Activated naive CD4-positive, alpha-beta T cell treated with anti-CD3 and anti-CD28 coated beads, Interleukin-2, amount 10 ng/mL, durations not matched to agents 5 hours and 36 hours (primary cell): ENCODE measurements around the gene MDH2. TPM values are rescaled to one million over a fixed set of nuclear protein-coding genes. Genes with fewer than 3 reads are reported as not detected.

Experiments
- total RNA-seq, 2 experiments: library from RNA; stranded (reverse); gene quantifications; one replicate each; pipeline ENCODE4 v1.2.3, GENCODE V29; 2021

Gene MDH2, protein sequence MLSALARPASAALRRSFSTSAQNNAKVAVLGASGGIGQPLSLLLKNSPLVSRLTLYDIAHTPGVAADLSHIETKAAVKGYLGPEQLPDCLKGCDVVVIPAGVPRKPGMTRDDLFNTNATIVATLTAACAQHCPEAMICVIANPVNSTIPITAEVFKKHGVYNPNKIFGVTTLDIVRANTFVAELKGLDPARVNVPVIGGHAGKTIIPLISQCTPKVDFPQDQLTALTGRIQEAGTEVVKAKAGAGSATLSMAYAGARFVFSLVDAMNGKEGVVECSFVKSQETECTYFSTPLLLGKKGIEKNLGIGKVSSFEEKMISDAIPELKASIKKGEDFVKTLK
- 100 to 1,000 TPM; 135 to 137 TPM for total RNA-seq

DNA sequence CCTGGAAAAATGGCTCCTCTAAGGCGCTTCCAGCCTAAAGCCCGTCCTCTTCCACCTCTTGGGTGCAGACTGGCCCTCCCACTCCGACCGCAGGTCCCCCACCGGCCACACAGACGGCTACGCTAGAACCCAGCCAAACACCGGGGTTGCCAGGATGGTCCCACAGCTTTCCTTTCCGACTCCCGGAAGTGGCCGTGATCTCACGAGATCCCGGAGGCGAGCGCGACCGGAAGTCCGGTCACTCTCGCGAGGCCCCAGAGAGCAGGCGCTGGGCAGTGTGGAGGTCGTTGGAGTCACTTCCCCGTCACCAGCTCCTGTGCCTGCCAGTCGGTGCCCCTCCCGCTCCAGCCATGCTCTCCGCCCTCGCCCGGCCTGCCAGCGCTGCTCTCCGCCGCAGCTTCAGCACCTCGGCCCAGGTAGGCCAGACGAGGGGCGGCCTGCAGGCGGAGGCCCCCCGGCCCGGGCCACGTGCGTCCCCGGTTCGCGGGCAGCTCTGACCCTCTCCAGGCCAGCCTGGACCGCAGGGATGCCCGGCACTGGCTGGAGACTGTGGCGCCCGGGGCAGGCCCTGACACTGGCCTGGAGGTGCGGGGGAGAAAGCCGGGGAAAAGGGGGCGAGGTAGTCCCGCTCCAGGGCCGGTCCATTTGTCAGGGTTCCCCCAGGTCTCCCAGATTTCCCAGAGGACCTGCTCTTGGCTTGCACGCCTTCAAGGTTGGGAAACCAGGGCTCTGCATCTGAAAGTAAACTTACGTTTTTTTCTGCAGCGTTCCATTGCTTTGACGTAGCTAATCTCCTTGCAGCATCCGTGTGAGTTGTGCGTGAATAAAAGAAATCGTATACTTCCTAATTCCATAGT is at the start of gene MDH2, which contains the start of gene STYXL1:
Gene MDH2 (plus strand): TSS at position 296 of the 857 bp plus-strand sequence. CDS start 55 bp downstream, at position 351.
Gene STYXL1 (minus strand): TSS at position 190 of the 857 bp plus-strand sequence. CDS start 17,477 bp downstream, outside the sequence.

Other genes starting within 250 kb of the MDH2 start
- not detected for gene CCL24, start 234.3 kb upstream of the MDH2 start, total RNA-seq
- gene RHBDD2, start 169.1 kb upstream of the MDH2 start, total RNA-seq, result 10 to 100 TPM; 25.0 to 25.5 TPM
- gene POR, start 133.0 kb upstream of the MDH2 start, total RNA-seq, result 10 to 100 TPM; 44.0 to 44.6 TPM
- gene TMEM120A, start 53.5 kb upstream of the MDH2 start, total RNA-seq, result 10 to 100 TPM; 26.0 to 27.8 TPM
- 10 to 100 TPM; 27.4 to 28.7 TPM for gene STYXL1, start 106 bp upstream of the MDH2 start, total RNA-seq
- gene SRRM3, start 153.8 kb downstream of the MDH2 start, total RNA-seq, result not detected